Fibroblast of pulmonary artery (primary cell): Measurements from ENCODE around the gene YBEY.
"Not testable (repeated sequence)": the region's sequence is repeated elsewhere in the genome, so short reads cannot be mapped to it uniquely, and the experiment has no call there.

ENCODE experiments used
- DNase-seq: peaks from one replicate; pipeline ENCODE4 v3.0.0-alpha.2; 2010; ENCODE audit warnings: low read depth
- H3K4me3 ChIP-seq: replicated peaks from 2 replicates; pipeline ENCODE4 v1.5.1; 2011; ENCODE audit warnings: low read depth, mild to moderate bottlenecking, control low read depth, low read length, moderate library complexity
- CTCF ChIP-seq: IDR thresholded peaks from 2 replicates; pipeline ENCODE4 v1.5.1; 2011; ENCODE audit warnings: mild to moderate bottlenecking, control low read depth, low read length, inconsistent platforms; ENCODE audit errors: missing control alignments

Gene YBEY

GRCh38 chr21:46299167-46299566 is 13.0 kb downstream of the YBEY start:
- no peak for DNase-seq
- TF ChIP-seq CTCF = no peak
- no peak overlapping the region for H3K4me3 ChIP-seq

- TF ChIP-seq CTCF = no peak
- H3K4me3 ChIP-seq = no peak overlapping the region
- no peak for DNase-seq
Observed at GRCh38 chr21:46301759-46302158, 15.6 kb downstream of the YBEY start.

GRCh38 chr21:46304437-46304836 is 18.3 kb downstream of the YBEY start:
- no peak for DNase-seq
- no peak for TF ChIP-seq CTCF
- no peak overlapping the region for H3K4me3 ChIP-seq

- no peak overlapping the region for H3K4me3 ChIP-seq
- no peak for DNase-seq
- no peak for TF ChIP-seq CTCF
Observed at GRCh38 chr21:46304955-46305354, 18.8 kb downstream of the YBEY start.

- no peak overlapping the region for H3K4me3 ChIP-seq
- no peak for DNase-seq
- TF ChIP-seq CTCF = no peak
Observed at GRCh38 chr21:46307625-46308024, 21.5 kb downstream of the YBEY start.

GRCh38 chr21:46308431-46308830 is 22.3 kb downstream of the YBEY start:
- TF ChIP-seq CTCF = no peak
- no peak overlapping the region for H3K4me3 ChIP-seq
- DNase-seq = no peak

GRCh38 chr21:46310260-46310659 is 24.1 kb downstream of the YBEY start:
- H3K4me3 ChIP-seq, DNase-seq: not testable (repeated sequence)

- no peak for TF ChIP-seq CTCF
- DNase-seq = no peak
Observed at GRCh38 chr21:46311568-46311967, 25.4 kb downstream of the YBEY start.

More at GRCh38 chr21:46311568-46311967, 25.4 kb downstream of the YBEY start:
- no peak overlapping the region for H3K4me3 ChIP-seq
